GM21390 (cell line): Measurements from ENCODE around the gene CTCF.

Experiments
- ATAC-seq: cut with Tn5 transposase; IDR thresholded peaks from one replicate; pipeline ENCODE4 v1.9.1; 2021; ENCODE audit not compliant: unreplicated experiment

CTCF gene

GRCh38 chr16:67548265-67549126 is 13.8 kb upstream of the CTCF start:
- no peak for ATAC-seq

GRCh38 chr16:67549240-67549639 is 13.1 kb upstream of the CTCF start:
- no peak for ATAC-seq

DNA sequence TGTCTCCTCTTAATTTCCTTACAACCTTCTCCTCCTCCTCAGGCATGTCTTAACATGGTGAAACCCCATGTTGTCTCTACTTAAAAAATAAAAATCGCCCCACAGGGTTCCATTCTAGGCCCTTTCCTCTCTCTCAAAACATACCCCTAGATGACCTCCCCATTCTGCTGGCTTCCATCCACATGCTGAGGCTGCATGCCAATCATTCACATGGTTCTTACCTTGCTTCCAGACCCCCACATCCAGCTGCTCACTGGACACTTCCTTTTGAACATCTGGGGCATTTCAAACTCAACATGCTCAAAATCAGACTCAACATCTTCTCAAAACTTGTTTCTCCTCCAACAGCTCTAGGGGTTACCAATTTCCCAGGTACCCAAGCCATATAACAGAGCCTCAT is 12.4 kb upstream of the CTCF start:
- ATAC-seq, result no peak

DNA sequence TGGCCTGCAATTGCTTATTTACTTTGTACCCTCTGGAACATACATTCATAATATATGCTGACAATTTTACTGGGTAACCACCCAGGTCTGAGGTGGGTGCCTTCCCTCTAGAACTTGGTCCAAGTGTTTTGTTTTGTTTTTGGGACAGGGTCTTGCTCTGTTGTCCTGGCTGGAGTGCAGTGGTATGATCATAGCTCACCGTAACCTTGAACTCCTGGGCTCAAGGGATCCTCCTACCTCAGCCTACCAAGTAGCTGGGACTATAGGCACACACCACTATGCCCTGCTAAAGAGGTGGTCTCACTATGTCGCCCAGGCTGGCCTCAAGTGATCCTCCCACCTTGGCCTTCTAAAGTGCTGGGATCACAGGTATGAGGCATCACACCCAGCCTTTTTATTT is 11.2 kb upstream of the CTCF start:
- ATAC-seq, result no peak

- no peak for ATAC-seq
Measured at GRCh38 chr16:67551972-67552371, 10.4 kb upstream of the CTCF start.

- ATAC-seq, result no peak
Measured at GRCh38 chr16:67552476-67552875, 9.8 kb upstream of the CTCF start.

- no peak for ATAC-seq
Measured at GRCh38 chr16:67555795-67556212, 6.5 kb upstream of the CTCF start.

GRCh38 chr16:67558859-67559258 is 3.5 kb upstream of the CTCF start:
- no peak for ATAC-seq

- no peak for ATAC-seq
Measured at GRCh38 chr16:67560827-67561342, 1.4 kb upstream of the CTCF start.

DNA sequence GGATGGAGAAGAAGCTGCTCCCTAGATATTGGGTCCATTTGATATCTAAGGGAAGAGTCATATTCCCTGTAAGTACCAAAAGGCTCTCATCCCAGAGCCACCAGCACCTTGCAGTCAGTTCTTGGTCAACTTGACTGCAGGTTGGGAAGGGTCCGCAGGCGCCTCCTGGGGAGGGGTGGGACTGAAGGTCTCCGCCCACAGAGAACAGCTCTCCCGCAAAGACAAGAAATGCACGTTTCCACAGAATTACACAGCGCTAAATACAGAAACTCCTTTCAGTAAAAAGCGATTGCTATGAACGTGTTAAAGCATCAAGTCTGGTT is 864 bp upstream of the CTCF start:
- no peak for ATAC-seq

DNA sequence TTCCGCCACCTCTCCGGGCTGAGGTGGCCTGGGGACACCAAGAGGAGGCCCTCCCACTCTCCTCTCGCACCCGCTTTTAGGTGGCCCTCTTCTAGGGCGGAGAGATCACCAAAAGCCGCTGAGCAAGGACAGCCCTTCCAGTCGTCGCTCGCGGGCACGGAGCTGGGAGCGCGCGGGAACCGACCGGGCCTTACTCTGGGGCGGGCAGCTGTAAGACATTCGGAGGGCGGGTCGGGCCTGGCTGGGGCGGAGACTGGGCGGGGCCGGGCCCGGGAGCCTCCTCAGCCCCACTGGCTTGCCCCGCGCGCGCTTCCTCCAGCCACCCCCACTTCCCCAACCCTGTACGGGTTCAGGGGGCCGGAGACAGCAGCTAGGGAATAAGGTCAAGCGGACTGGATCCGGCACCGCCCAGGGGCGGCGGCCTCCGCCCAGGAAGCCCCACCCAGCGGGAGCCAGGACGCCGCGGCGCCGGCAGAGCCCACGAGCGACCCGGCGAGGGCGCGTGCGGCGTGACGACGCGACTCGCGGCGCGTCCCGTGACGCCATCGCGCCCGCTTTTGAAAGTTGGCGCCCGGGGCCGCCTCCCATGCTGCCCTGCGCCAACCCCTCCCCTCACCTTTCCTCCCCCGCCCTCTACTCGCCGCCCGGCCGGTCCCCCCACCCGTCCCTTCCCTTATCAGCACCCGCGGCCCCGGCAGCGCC is 351 bp upstream of the CTCF start:
- ATAC-seq, result peak; percentile 77

- peak; percentile 9 for ATAC-seq
Measured at GRCh38 chr16:67562918-67563707, 787 bp downstream of the CTCF start.

- no peak for ATAC-seq
Measured at GRCh38 chr16:67563708-67564468, 1.6 kb downstream of the CTCF start.

GRCh38 chr16:67565470-67566100 is 3.3 kb downstream of the CTCF start:
- ATAC-seq, result no peak

- ATAC-seq, result no peak
Measured at GRCh38 chr16:67571464-67571863, 9.1 kb downstream of the CTCF start.

- ATAC-seq, result no peak
Measured at GRCh38 chr16:67571981-67572431, 9.7 kb downstream of the CTCF start.

- no peak for ATAC-seq
Measured at GRCh38 chr16:67579686-67580085, 17.4 kb downstream of the CTCF start.

DNA sequence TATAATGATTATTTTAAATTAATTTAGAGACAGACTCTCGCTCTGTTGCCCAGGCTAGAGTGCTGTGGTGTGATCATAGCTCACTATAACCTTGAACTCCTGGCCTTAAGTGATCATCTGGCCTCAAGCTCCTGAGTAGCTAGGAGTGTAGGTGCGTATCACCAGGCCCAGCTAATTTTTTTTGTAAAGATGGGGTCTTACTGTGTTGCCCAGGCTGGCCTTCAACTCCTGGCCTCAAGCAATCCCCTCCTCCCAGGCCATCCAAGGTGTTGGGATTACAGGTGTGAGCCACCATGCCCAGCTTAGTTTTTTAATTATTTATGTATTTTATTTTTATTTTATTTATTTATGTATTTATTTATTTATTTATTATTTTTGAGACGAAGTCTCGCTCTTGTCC is 17.9 kb downstream of the CTCF start:
- ATAC-seq, result no peak

- ATAC-seq, result no peak
Measured at GRCh38 chr16:67593288-67593687, 31.0 kb downstream of the CTCF start.

GRCh38 chr16:67593701-67594100 is 31.4 kb downstream of the CTCF start:
- ATAC-seq, result no peak
